Mesenchymal stem cell (in vitro differentiated cells and primary cell): ENCODE data around the gene CLDND2.

Experiments
- DNase-seq: peaks from one replicate; pipeline ENCODE4 v3.0.0-alpha.2; 2013
- H2AFZ ChIP-seq: one replicate; pipeline ENCODE4 v1.6.1; 2013; ENCODE audit warnings: low read depth, mild to moderate bottlenecking, control low read depth, inconsistent platforms, low read length, moderate library complexity
- H2AK5ac ChIP-seq: 2 replicates; pipeline ENCODE4 v1.6.1; 2013; ENCODE audit warnings: low read length, moderate library complexity, mild to moderate bottlenecking, inconsistent platforms; ENCODE audit not compliant: severe bottlenecking
- H2BK120ac ChIP-seq: one replicate; pipeline ENCODE4 v1.6.1; 2013; ENCODE audit warnings: low read depth, mild to moderate bottlenecking, inconsistent platforms, low read length, moderate library complexity
- H2BK12ac ChIP-seq, 2 experiments: one replicate each; pipeline ENCODE4 v1.6.1; 2013; ENCODE audit warnings: inconsistent platforms in 2 of 2, low read length in 2 of 2, mild to moderate bottlenecking in 2 of 2, moderate library complexity in 2 of 2, control low read depth in 1 of 2
- H2BK15ac ChIP-seq: one replicate; pipeline ENCODE4 v1.6.1; 2013; ENCODE audit warnings: mild to moderate bottlenecking, low read depth, inconsistent platforms; ENCODE audit not compliant: poor library complexity, severe bottlenecking
- H2BK5ac ChIP-seq: 2 replicates; pipeline ENCODE4 v1.6.1; 2013; ENCODE audit warnings: low read depth, mild to moderate bottlenecking, low read length, control low read depth, inconsistent platforms; ENCODE audit not compliant: poor library complexity, severe bottlenecking
- H3K14ac ChIP-seq, 2 experiments: one replicate each; pipeline ENCODE4 v1.6.1; 2013; ENCODE audit warnings: inconsistent platforms in 2 of 2, low read length in 2 of 2, control low read depth in 1 of 2, mild to moderate bottlenecking in 1 of 2, moderate library complexity in 1 of 2
- H3K18ac ChIP-seq, 2 experiments: one replicate each; pipeline ENCODE4 v1.6.1; 2013; ENCODE audit warnings: inconsistent platforms in 2 of 2, low read length in 2 of 2, control low read depth in 1 of 2, low read depth in 1 of 2, mild to moderate bottlenecking in 1 of 2
- H3K23ac ChIP-seq, 2 experiments: one replicate each; pipeline ENCODE4 v1.6.1; 2013; ENCODE audit warnings: inconsistent platforms in 2 of 2, low read length in 2 of 2, mild to moderate bottlenecking in 2 of 2, moderate library complexity in 2 of 2, control low read depth in 1 of 2
- H3K27ac ChIP-seq: 2 replicates; pipeline ENCODE4 v1.5.1; 2013; ENCODE audit warnings: mild to moderate bottlenecking, moderate library complexity, low read length, control low read depth, inconsistent platforms; ENCODE audit not compliant: poor library complexity, severe bottlenecking
- H3K27me3 ChIP-seq, 2 experiments: 2 replicates each; pipeline versions ENCODE4 v1.6.1 to v1.7.0; 2013; ENCODE audit warnings: low read length in 2 of 2, mild to moderate bottlenecking in 2 of 2, moderate library complexity in 2 of 2, control low read depth in 1 of 2, inconsistent platforms in 1 of 2; ENCODE audit not compliant: control insufficient read depth in 1 of 2, insufficient read depth in 1 of 2
- H3K36me3 ChIP-seq, 2 experiments: 2 replicates each; pipeline versions ENCODE4 v1.6.1 to v1.7.0; 2013; ENCODE audit warnings: low read length in 2 of 2, control low read depth in 1 of 2, inconsistent platforms in 1 of 2, low read depth in 1 of 2, mild to moderate bottlenecking in 1 of 2; ENCODE audit not compliant: insufficient read depth in 2 of 2, control insufficient read depth in 1 of 2
- H3K4ac ChIP-seq, 2 experiments: one replicate each; pipeline ENCODE4 v1.6.1; 2013; ENCODE audit warnings: inconsistent platforms in 2 of 2, low read length in 2 of 2, mild to moderate bottlenecking in 2 of 2, moderate library complexity in 2 of 2, control low read depth in 1 of 2, low read depth in 1 of 2
- H3K4me1 ChIP-seq: 2 replicates; pipeline ENCODE4 v1.6.1; 2013; ENCODE audit warnings: low read depth, low read length, control low read depth; ENCODE audit not compliant: control insufficient read depth, insufficient read depth
- H3K4me2 ChIP-seq: 2 replicates; pipeline ENCODE4 v1.6.1; 2013; ENCODE audit warnings: low read length, mild to moderate bottlenecking, inconsistent platforms; ENCODE audit not compliant: poor library complexity, severe bottlenecking
- H3K4me3 ChIP-seq, 2 experiments: 2 replicates each; pipeline versions ENCODE4 v1.5.1 to v1.7.0; 2013; ENCODE audit warnings: low read length in 2 of 2, mild to moderate bottlenecking in 2 of 2, control low read depth in 1 of 2, low read depth in 1 of 2; ENCODE audit not compliant: insufficient read depth in 1 of 2
- H3K79me1 ChIP-seq: replicated peaks from 2 replicates; pipeline ENCODE4 v1.6.1; 2013; ENCODE audit warnings: mild to moderate bottlenecking, control low read depth, low read length, inconsistent platforms; ENCODE audit not compliant: poor library complexity, severe bottlenecking
- H3K9ac ChIP-seq: 2 replicates; pipeline ENCODE4 v1.7.0; 2013; ENCODE audit warnings: mild to moderate bottlenecking, low read length, moderate library complexity
- H3K9me3 ChIP-seq: 2 replicates; pipeline ENCODE4 v1.7.0; 2013; ENCODE audit warnings: mild to moderate bottlenecking, low read length; ENCODE audit not compliant: control insufficient read depth
- H4K8ac ChIP-seq: one replicate; pipeline ENCODE4 v1.6.1; 2013; ENCODE audit warnings: inconsistent platforms, mild to moderate bottlenecking, low read length, moderate library complexity
- H4K91ac ChIP-seq: one replicate; pipeline ENCODE4 v1.6.1; 2013; ENCODE audit warnings: mild to moderate bottlenecking, low read length, inconsistent platforms
- WGBS: methylation state at CpG from one replicate; pipeline ENCODE4 v1.1.7; 2013; ENCODE audit warnings: mixed read lengths; 5-methylcytosine and 5-hydroxymethylcytosine counted together

Gene CLDND2

DNA sequence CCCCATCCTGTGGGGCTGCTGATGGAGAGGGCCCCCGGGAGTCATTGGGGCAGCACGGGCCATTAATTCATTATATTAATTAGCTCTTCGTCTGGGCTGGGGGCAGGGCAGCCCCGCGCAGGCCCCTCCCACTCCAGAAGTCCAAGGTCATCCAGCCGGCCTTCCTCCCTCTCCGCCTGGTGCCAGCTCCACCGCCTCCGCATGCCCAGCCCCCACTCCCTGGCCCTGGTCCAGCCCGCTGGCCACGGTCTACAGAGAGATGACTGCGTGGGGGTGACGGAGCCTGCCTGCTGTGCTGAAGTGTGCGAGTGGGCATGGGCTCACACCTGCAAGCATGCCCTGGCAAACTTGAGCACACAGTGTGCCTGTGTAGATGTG, 48.5 kb downstream of the CLDND2 start:
- H3K9me3 ChIP-seq: no peaks in the 10 kb centered on the region
- H3K27ac ChIP-seq: no peak overlapping the region
- no peak overlapping the region for H3K18ac ChIP-seq
- no peak overlapping the region for H3K4me2 ChIP-seq
- no peak overlapping the region for H4K8ac ChIP-seq
- no peak overlapping the region for H3K4ac ChIP-seq
- no peak overlapping the region for H3K23ac ChIP-seq
- no peaks in the 10 kb centered on the region for H3K36me3 ChIP-seq
- H2AFZ ChIP-seq: no peak overlapping the region
- H2BK120ac ChIP-seq: no peak overlapping the region
- peaks cover 0 to 30% of the 10 kb centered on the region in 2 experiments for H3K27me3 ChIP-seq
- no peak overlapping the region for H2AK5ac ChIP-seq
- no peak overlapping the region for H3K9ac ChIP-seq
- DNase-seq: no peak
- no peak overlapping the region for H3K4me3 ChIP-seq
- H2BK12ac ChIP-seq: no peak overlapping the region
- WGBS: 78% methylated on average over 14 of the region's 14 CpGs
- no peaks in the 10 kb centered on the region for H3K79me1 ChIP-seq
- peak overlapping the region; percentile 34 for H4K91ac ChIP-seq
- no peaks in the 10 kb centered on the region for H3K4me1 ChIP-seq
- H2BK15ac ChIP-seq: no peak overlapping the region
- H2BK5ac ChIP-seq: no peak overlapping the region
- H3K14ac ChIP-seq: no peak overlapping the region

DNA sequence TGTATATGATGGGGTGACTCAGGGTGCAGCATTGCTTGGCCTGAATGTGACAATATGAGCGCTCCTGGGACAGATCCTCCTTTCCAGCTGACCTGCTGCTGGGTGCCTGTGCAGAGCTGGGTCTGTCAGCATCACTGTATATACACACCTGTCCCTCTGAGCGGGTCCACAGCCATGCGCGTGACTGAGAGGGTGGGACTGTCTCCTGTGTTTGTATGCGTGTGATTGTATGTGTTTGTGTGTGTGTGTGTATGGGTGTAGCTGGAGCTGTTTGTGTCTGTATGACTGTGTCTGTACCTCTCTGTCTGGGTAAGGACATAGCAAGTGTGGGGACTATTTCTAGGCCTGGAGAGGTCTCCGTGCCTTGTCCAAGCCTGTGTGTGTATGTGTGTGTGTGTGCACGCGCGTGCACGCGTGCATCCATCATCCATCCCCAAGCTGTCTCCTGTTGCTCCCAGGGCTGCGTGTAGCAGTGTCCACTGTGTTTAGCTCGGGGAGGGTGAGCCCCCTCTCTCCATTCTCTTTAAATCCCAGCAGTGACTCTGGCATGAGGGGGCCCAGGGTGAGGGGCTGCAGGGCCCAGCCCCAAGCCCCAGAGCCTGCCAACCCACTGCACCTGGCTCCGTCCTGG, 49.0 kb downstream of the CLDND2 start:
- Histone ChIP-seq H3K36me3 (no peaks in the 10 kb centered on the region), H3K9ac (no peak overlapping the region), H2AK5ac (no peak overlapping the region), H3K4me3 (no peak overlapping the region), H2BK12ac (no peak overlapping the region), H4K91ac (no peak overlapping the region), H3K27ac (no peak overlapping the region), H3K27me3 (peaks cover 0 to 32% of the 10 kb centered on the region in 2 experiments), H2BK120ac (no peak overlapping the region), H2BK15ac (no peak overlapping the region), H3K79me1 (no peaks in the 10 kb centered on the region), H3K23ac (no peak overlapping the region), H3K4me2 (no peak overlapping the region), H3K14ac (no peak overlapping the region), H3K18ac (no peak overlapping the region), H4K8ac (no peak overlapping the region), H3K4me1 (no peaks in the 10 kb centered on the region), H3K4ac (no peak overlapping the region), H3K9me3 (no peaks in the 10 kb centered on the region), H2AFZ (no peak overlapping the region), H2BK5ac (no peak overlapping the region)
- WGBS: 91% methylated on average over 13 of the region's 14 CpGs
- DNase-seq: no peak

DNA sequence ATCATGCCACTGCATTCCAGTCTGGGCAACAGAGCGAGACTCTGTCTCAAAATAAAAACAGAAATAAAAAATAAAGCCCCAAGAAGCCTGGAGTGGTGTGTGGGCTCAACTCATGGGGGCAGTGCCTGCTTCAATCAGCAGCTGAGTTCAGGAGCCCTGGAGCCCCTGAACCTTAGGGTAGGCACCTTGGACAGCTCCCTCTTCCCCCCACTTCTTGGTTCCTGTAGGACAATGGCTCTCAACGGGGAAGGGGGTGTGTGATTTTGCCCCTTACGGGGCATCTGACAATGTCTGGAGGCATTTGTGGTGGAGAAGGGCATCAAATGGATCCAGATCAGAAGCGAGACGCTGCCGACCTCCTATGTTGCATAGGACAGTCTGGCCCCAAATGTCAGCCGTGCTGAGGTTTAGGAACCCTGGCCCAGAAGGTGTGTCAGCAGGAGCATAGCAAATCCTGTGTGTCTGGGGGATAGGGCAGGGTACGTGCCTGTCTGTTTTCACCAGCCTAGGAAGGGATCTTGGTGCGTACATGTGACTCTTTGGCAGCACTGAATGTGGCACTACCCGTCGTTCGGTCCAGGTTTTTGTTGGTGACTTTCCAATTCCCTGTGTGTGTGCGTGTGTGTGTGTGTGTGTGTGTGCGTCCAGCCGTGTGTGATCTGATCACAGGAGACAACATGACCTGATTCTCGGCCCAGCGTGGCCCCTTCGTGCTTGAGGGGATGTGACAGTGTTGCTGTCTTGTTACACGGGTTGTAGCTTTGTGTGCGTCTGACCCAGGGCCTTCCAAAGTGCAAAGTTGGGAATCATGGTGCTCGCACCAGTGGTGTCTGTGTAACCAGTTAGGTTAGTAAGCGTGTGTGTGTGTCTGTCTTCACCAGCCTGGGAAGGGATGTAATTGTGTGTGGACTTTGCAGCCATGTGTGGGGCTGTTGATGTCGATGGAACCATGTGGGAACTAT, 49.8 kb downstream of the CLDND2 start:
- no peak overlapping the region for H3K18ac ChIP-seq
- H3K79me1 ChIP-seq: no peaks in the 10 kb centered on the region
- no peak overlapping the region for H2AFZ ChIP-seq
- peaks cover 0 to 28% of the 10 kb centered on the region in 2 experiments for H3K27me3 ChIP-seq
- WGBS: 70% methylated on average over 22 of the region's 23 CpGs
- no peak overlapping the region for H4K8ac ChIP-seq
- no peaks in the 10 kb centered on the region for H3K4me1 ChIP-seq
- H3K36me3 ChIP-seq: no peaks in the 10 kb centered on the region
- H2AK5ac ChIP-seq: no peak overlapping the region
- H3K4me2 ChIP-seq: no peak overlapping the region
- no peak overlapping the region for H3K27ac ChIP-seq
- no peak overlapping the region for H2BK15ac ChIP-seq
- no peak overlapping the region for H3K23ac ChIP-seq
- DNase-seq: no peak
- no peak overlapping the region for H3K9ac ChIP-seq
- H3K4me3 ChIP-seq: no peak overlapping the region
- no peak overlapping the region for H2BK5ac ChIP-seq
- H2BK12ac ChIP-seq: no peak overlapping the region
- H2BK120ac ChIP-seq: no peak overlapping the region
- H3K14ac ChIP-seq: no peak overlapping the region
- no peak overlapping the region for H4K91ac ChIP-seq
- no peaks in the 10 kb centered on the region for H3K9me3 ChIP-seq
- no peak overlapping the region for H3K4ac ChIP-seq

DNA sequence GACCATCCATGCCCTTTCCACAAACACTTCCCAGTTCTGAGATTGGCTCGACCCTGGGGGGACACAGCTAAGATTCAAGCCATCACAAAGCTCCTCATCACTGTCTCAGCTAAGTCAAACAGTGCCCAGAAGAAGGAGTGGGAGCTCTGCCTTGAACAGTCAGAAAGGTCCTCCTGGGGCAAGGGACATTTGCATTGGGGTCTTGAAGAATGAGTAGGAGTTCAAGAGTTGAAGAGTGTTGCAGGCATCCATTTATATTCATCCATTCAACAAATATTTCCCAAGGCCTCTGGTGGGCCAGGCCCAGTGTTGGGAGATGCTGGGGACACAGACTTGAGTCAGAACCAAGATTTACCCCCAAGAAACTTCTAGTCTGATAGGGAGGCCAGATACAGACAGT, 50.8 kb downstream of the CLDND2 start:
- DNase-seq: no peak
- Histone ChIP-seq H3K9ac (no peak overlapping the region), H3K4me1 (no peaks in the 10 kb centered on the region)

More for the DNA sequence above, 50.8 kb downstream of the CLDND2 start:
- H2BK120ac ChIP-seq: no peak overlapping the region
- H4K91ac ChIP-seq: no peak overlapping the region
- no peak overlapping the region for H2BK15ac ChIP-seq
- no peaks in the 10 kb centered on the region for H3K36me3 ChIP-seq
- no peak overlapping the region for H3K27ac ChIP-seq
- H2BK5ac ChIP-seq: no peak overlapping the region
- H2BK12ac ChIP-seq: no peak overlapping the region
- no peak overlapping the region for H3K4me2 ChIP-seq
- H3K18ac ChIP-seq: no peak overlapping the region
- H3K23ac ChIP-seq: no peak overlapping the region
- no peaks in the 10 kb centered on the region for H3K9me3 ChIP-seq
- H3K79me1 ChIP-seq: no peaks in the 10 kb centered on the region
- H3K4ac ChIP-seq: no peak overlapping the region
- no peak overlapping the region for H3K14ac ChIP-seq
- no peak overlapping the region for H2AK5ac ChIP-seq
- WGBS: 0% methylated on average over 1 of the region's 1 CpG
- H3K4me3 ChIP-seq: no peak overlapping the region
- H3K27me3 ChIP-seq: peaks cover 2 to 23% of the 10 kb centered on the region in 2 experiments
- no peak overlapping the region for H4K8ac ChIP-seq
- H2AFZ ChIP-seq: no peak overlapping the region
